Naive B cell (primary cell): ENCODE data around the gene OXSM. TPM values are rescaled to one million over a fixed set of nuclear protein-coding genes. Genes with fewer than 3 reads are reported as not detected.

Source experiments
- ATAC-seq, 2 donors: fragments of 150-1000 bp; cut with Tn5 transposase; 2 replicates each; pipeline ENCODE4 v1.10.0; 2021; ENCODE audit warnings: low read depth in 2 of 2, mild to moderate bottlenecking in 2 of 2, moderate library complexity in 2 of 2
- DNase-seq: peaks from one replicate; pipeline ENCODE4 v3.0.0; 2022
- H3K27ac Mint-ChIP-seq, 6 donors: one replicate each; pipeline ENCODE4 v1.8.0; 2020 to 2022; ENCODE audit warnings: mild to moderate bottlenecking in 6 of 6, mixed read lengths in 6 of 6, moderate library complexity in 5 of 6, inconsistent platforms in 2 of 6
- H3K27me3 Mint-ChIP-seq, 3 donors: one replicate each; pipeline ENCODE4 v1.8.0; 2021 to 2022; ENCODE audit warnings: mixed read lengths in 3 of 3, mild to moderate bottlenecking in 1 of 3
- H3K36me3 Mint-ChIP-seq, 2 donors: one replicate each; pipeline ENCODE4 v1.8.0; 2020 to 2022; ENCODE audit warnings: mixed read lengths in 2 of 2, inconsistent platforms in 1 of 2, mild to moderate bottlenecking in 1 of 2
- H3K4me1 Mint-ChIP-seq, 3 donors: one replicate each; pipeline ENCODE4 v1.8.0; 2020 to 2022; ENCODE audit warnings: mixed read lengths in 3 of 3, inconsistent platforms in 1 of 3, mild to moderate bottlenecking in 1 of 3, moderate library complexity in 1 of 3
- H3K4me3 Mint-ChIP-seq, 8 donors: one replicate each; pipeline ENCODE4 v1.8.0; 2020 to 2022; ENCODE audit warnings: mild to moderate bottlenecking in 8 of 8, mixed read lengths in 8 of 8, moderate library complexity in 8 of 8, inconsistent platforms in 2 of 8
- H3K9me3 Mint-ChIP-seq, 7 donors: one replicate each; pipeline ENCODE4 v1.8.0; 2020 to 2022; ENCODE audit warnings: mixed read lengths in 7 of 7, mild to moderate bottlenecking in 5 of 7, inconsistent platforms in 2 of 7, moderate library complexity in 1 of 7
- polyA plus RNA-seq, 6 donors: library from polyadenylated mRNA; unstranded; fragments of 300-500 nt; fragmentation: Illumina TruSeq; gene quantifications; one replicate each; pipeline ENCODE4 v1.2.3, GENCODE V29; 2021; ENCODE audit warnings: low read depth in 6 of 6

The OXSM gene
- polyA plus RNA-seq, 6 donors from 2014 or later: 14.5 to 27.5 (median 19.2) TPM

DNA sequence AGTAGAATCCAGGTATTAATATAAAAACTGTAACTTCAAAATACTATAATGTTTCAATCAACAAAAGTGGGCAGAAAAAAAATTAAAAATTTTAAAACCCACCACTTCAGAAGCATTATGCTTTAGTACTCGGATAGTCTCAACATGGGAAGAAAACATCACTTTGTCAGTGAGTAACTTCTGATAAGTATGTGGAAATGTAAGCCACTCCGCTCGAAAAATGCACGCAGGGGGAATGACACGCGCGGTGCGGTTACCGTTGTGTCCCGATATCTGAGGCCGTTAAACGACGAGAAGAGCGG is 7.3 kb upstream of the OXSM start:
- Mint-ChIP-seq H3K9me3 (no peaks in the 10 kb centered on the region), H3K27me3 (no peaks in the 10 kb centered on the region), H3K27ac (peak overlapping the region; percentile 97 to 99 (median 98)), H3K4me1 (peaks cover 20 to 40% (median 32%) of the 10 kb centered on the region in 3 donors), H3K4me3 (peak overlapping the region; percentile 77 to 95 (median 86)), H3K36me3 (peaks cover 8 to 13% of the 10 kb centered on the region in 2 donors)
- ATAC-seq: no peak
- no peak for DNase-seq

DNA sequence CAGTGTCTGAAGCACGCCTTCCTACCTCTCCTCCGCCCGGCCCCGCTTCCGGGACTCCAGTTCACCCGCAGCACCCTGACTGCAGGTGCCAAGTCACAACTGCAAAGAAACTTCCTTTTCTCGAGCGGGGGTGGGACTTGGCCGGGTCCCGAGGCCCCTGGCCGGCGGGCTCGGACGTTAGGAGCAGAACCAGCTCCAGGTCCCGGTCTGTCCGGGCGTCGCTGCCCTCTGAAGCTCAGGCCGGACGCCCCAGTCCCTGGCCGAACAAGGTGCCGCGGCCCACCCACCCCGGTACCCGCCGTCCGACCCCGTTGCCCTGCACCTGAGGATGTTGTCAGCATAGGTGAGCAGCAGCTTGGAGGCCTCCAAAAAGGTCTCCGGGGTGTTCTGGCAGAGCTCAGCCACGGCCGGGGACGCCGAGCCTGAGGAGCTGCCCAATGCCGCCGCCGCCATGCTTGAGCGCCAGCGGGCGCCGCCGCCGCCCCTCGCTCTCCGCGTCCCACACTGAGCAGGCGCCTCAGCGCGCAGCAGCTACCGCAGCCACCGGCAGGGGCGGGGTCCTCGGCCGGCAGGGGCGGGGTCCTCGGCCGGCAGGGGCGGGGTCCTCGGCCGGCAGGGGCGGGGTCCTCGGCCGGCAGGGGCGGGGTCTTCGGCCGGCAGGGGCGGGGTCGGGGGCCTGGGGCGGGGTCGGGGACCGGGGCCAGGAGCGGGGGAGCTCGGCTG is 6.8 kb upstream of the OXSM start, which contains the start of gene NGLY1:
Gene NGLY1, minus strand, starts transcription at position 506 of the 723 bp plus-strand sequence. Its CDS starts 53 bp downstream, at position 453.
- peak within 1 kb of the TSS; percentile 77 to 95 (median 86) for H3K4me3 Mint-ChIP-seq
- peak; percentile 86 for DNase-seq
- peaks cover 24 to 40% (median 31%) of the 10 kb centered on the region in 3 donors for H3K4me1 Mint-ChIP-seq
- peaks cover 3 to 8% of the 10 kb centered on the region in 2 donors for H3K36me3 Mint-ChIP-seq
- ATAC-seq: peak; percentile 75 to 77
- peak within 1 kb of the TSS; percentile 97 to 99 (median 98) for H3K27ac Mint-ChIP-seq
- H3K27me3 Mint-ChIP-seq: no peaks in the 10 kb centered on the region
- H3K9me3 Mint-ChIP-seq: no peaks in the 10 kb centered on the region

DNA sequence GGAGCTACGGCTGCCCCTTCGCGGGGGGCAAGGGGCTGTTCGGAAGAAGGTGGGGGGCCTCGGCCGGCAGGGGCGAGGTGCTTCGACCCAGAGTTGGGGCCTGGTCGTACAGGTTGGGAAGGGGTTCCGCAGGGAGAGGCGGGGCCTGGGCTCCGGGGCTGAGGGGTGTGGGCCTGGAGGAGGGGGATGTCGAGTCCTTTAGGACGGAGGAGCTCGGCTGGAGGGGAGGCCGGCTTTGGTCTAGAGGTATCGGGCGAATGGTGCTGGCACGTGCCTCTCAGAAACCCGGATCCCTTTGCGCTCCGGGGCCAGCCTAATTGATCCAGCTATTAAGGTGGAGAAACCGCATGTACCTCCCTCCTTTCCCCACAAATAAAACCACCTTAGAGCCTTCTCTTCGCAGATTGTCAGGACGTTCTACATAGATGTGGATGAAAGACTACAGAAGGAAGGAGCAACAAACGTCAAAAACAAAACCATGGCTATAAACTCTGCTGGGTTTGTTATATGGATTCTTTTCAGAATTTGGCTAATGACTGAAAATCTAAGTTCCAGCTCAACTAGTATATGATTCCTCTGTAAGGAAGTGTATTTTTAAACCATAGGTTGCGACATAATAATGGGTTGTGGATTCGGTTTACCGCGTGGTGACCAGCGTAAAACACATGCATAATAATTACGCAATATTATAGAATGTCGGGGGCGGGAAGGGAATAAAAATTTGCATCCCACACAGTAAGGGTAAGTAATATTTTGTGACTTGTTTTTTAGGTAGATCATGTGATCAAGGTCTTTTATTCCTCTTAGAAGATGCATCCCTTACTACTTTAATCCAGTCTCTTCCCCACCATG is 6.0 kb upstream of the OXSM start:
- DNase-seq (peak; percentile 33), ATAC-seq (peak; percentile 11 to 13)
- Mint-ChIP-seq H3K4me3 (peak overlapping the region; percentile 77 to 95 (median 86)), H3K9me3 (no peaks in the 10 kb centered on the region), H3K27me3 (no peaks in the 10 kb centered on the region), H3K4me1 (peaks cover 26 to 37% (median 37%) of the 10 kb centered on the region in 3 donors), H3K36me3 (peaks cover 0 to 7% of the 10 kb centered on the region in 2 donors), H3K27ac (peak overlapping the region; percentile 91 to 98 (median 95))

DNA sequence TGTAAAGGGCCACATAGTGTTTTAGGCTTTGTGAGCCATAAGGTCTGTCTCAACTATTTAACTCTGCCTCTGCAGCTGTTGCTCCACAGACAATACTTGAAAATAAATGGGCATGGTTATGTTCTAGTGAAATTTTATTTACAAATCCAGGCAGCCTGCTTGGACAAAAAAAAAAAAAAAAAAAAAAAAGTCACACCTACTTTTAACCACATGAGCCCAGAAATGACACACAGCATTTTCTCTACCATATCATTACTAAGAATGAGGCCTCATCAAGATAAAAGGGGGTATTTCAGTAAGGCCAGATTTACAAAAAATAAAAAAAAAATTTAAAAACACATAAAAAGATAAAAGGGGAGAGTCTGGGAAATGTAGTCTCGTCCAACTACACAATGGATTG is 4.9 kb upstream of the OXSM start:
- DNase-seq (no peak), ATAC-seq (no peak)
- Mint-ChIP-seq H3K9me3 (no peaks in the 10 kb centered on the region), H3K36me3 (peaks cover 0 to 7% of the 10 kb centered on the region in 2 donors), H3K4me1 (peaks cover 26 to 39% (median 38%) of the 10 kb centered on the region in 3 donors), H3K27me3 (no peaks in the 10 kb centered on the region), H3K4me3 (peak overlapping the region in 2 of 8 donors; percentile 77 to 85), H3K27ac (peak overlapping the region in 1 of 6 donors; percentile 97)

DNA sequence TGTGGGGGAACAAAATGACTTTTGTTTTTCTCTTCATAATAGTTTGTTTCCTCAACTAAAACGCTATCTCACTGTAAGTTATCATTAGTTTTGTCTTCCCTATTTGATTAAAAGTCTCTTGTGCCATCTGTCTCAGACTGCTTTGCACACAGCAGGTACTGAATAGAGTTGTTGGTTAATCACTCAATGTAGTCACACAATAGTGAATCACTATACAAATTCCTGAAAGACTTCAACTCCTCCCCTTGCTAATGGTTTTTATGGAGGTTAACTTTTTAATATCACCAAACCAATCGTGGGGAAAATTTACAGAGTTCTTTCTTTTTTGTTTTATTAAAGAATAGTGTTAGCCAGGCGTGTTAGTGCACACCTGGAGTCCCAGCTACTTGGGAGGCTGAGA is 4.1 kb upstream of the OXSM start:
- H3K27ac Mint-ChIP-seq: no peak overlapping the region

DNA sequence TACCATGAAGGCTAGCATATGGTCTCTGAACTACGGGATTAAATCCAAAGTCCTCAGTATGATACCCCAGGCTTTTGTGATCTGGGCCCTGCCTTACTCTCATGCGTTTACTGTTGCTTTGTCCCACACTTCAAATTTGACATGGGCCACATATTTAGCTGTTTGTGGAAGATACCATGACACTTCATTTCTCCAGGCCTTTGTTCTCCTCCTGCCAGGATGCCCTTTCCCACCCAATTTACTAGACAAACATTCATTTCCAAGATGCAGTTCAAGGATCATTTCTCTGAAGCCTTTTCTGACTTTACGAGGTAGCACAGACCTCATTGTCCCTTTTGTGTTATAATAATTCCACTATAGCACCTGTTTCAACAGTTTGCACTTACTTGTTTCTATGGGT is 2.2 kb upstream of the OXSM start:
- no peaks in the 10 kb centered on the region for H3K36me3 Mint-ChIP-seq
- peak overlapping the region in 2 of 8 donors; percentile 10 to 90 for H3K4me3 Mint-ChIP-seq
- peaks cover 0 to 3% (median 0%) of the 10 kb centered on the region in 7 donors for H3K9me3 Mint-ChIP-seq
- H3K27me3 Mint-ChIP-seq: no peaks in the 10 kb centered on the region
- peak overlapping the region in 4 of 6 donors; percentile 3 to 99 (median 48) for H3K27ac Mint-ChIP-seq
- peaks cover 15 to 37% (median 29%) of the 10 kb centered on the region in 3 donors for H3K4me1 Mint-ChIP-seq
- ATAC-seq (no peak), DNase-seq (no peak)

More for the DNA sequence above, 4.1 kb upstream of the OXSM start:
- H3K9me3 Mint-ChIP-seq: peaks cover 0 to 3% (median 0%) of the 10 kb centered on the region in 7 donors
- peak overlapping the region in 1 of 8 donors; percentile 32 for H3K4me3 Mint-ChIP-seq
- H3K36me3 Mint-ChIP-seq: peaks cover 0 to 7% of the 10 kb centered on the region in 2 donors
- H3K4me1 Mint-ChIP-seq: peaks cover 23 to 39% (median 38%) of the 10 kb centered on the region in 3 donors
- ATAC-seq (no peak), DNase-seq (no peak)
- no peaks in the 10 kb centered on the region for H3K27me3 Mint-ChIP-seq

DNA sequence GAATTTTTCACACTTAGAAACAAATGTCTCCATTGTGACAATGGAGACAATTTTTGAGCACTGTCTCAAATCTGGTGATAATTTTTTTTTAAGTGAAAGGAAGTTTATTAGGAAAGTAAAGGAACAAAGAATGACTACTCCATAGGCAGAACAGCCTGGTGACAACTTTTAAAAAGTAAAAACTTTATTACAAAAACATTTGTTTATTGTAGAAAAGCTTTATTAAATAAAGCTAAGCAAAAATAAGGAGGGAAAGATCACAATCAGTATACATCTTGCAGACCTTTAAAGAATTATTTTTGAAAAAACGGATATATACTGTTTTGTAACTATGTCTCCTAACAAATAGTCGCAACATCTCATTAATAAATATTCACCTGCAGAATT is 688 bp upstream of the OXSM start:
- H3K27me3 Mint-ChIP-seq: no peaks in the 10 kb centered on the region
- peaks cover 0 to 2% of the 10 kb centered on the region in 2 donors for H3K36me3 Mint-ChIP-seq
- ATAC-seq: no peak
- H3K9me3 Mint-ChIP-seq: peaks cover 0 to 3% (median 0%) of the 10 kb centered on the region in 7 donors
- peak overlapping the region; percentile 84 to 98 (median 96) for H3K4me3 Mint-ChIP-seq
- H3K4me1 Mint-ChIP-seq: peaks cover 12 to 36% (median 26%) of the 10 kb centered on the region in 3 donors
- H3K27ac Mint-ChIP-seq: peak overlapping the region; percentile 97 to 100 (median 99)
- DNase-seq: no peak

DNA sequence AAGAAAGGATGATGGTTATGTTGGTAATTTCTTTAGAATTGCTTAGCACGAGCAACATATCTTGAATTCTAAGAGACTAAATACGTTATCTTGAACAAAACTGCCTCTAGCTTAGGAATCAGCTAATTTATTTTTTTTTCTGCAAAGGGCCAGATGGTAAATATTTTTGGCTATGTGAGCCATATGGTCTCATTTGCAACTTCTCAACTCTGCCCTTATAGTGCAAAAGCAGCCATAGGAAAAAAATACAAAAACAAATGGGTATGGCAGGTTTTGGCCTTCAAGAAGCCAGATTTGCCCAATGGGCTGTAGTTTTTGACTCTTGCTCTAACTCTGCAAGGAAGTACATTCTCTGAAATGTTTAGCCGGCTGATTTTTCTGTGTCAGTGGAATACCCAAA is 11.9 kb downstream of the OXSM start:
- Mint-ChIP-seq H3K27me3 (no peaks in the 10 kb centered on the region), H3K4me3 (no peak overlapping the region), H3K36me3 (no peaks in the 10 kb centered on the region), H3K9me3 (no peaks in the 10 kb centered on the region), H3K4me1 (no peaks in the 10 kb centered on the region), H3K27ac (no peak overlapping the region)
- ATAC-seq: no peak
- no peak for DNase-seq

DNA sequence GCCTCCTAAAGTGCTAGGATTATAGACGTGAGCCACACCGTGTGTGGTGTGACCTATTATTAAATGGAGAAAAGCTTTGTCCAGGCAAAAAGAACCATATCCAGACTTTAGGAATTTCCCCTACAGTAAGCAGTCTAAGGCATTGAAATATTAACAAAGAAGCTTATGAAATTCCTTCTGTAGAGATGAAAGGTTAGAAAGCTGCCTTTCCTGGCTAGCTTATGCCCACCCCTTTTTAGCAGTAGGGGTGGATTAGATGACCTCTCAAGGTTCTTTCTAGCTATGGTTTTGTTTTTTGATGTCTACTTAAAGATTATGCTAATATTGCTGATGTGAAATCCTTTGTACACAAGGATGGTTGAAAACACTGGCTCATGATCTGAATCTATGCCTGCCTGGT is 13.9 kb downstream of the OXSM start:
- ATAC-seq (no peak), DNase-seq (no peak)
- H3K4me1 Mint-ChIP-seq: no peaks in the 10 kb centered on the region
- no peak overlapping the region for H3K4me3 Mint-ChIP-seq
- no peak overlapping the region for H3K27ac Mint-ChIP-seq
- no peaks in the 10 kb centered on the region for H3K36me3 Mint-ChIP-seq
- no peaks in the 10 kb centered on the region for H3K27me3 Mint-ChIP-seq
- no peaks in the 10 kb centered on the region for H3K9me3 Mint-ChIP-seq

DNA sequence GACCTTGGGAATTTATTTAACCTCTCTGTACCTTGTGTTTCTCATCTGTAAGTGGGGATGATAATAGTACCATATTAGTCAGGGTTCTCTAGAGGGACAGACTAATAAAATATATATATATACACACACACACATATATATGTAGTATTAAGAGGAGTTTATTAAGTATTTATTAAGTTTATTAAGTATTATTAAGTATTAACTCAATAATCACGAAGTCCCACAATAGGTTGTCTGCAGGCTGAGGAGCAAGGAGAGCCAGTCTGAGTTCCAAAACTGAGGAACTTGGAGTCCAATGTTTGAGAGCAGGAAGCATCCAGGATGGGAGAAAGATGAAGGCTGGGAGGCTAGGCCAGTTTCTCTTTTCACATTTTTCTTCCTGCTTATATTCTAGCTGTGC is 14.8 kb downstream of the OXSM start:
- no peak overlapping the region for H3K4me3 Mint-ChIP-seq
- no peak for ATAC-seq
- no peak for DNase-seq
- peaks cover 0 to 1% (median 0%) of the 10 kb centered on the region in 7 donors for H3K9me3 Mint-ChIP-seq
- H3K36me3 Mint-ChIP-seq: no peaks in the 10 kb centered on the region
- H3K27me3 Mint-ChIP-seq: no peaks in the 10 kb centered on the region
- H3K4me1 Mint-ChIP-seq: no peaks in the 10 kb centered on the region
- no peak overlapping the region for H3K27ac Mint-ChIP-seq

DNA sequence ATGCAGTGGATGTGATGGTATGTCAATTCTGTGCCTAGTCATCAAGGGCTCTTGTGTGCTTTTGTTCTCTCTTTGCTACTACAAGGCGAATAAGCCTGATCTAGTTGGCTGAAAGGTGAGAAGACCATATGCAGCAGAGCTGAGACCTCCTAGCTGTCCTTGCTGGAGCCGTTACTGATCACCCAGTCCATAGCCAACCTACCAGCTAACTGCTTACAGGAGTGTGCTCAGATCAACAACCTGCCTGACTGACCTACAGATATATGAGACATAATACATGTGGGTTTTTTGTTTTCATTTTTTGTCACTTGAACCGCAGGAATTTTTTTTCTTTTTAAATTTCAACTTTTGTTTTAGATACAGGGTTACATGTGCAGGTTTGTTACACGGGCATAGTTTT is 22.8 kb downstream of the OXSM start:
- Mint-ChIP-seq H3K36me3 (no peaks in the 10 kb centered on the region), H3K9me3 (peaks cover 0 to 3% (median 0%) of the 10 kb centered on the region in 7 donors), H3K27ac (no peak overlapping the region), H3K4me1 (no peaks in the 10 kb centered on the region), H3K4me3 (no peak overlapping the region), H3K27me3 (no peaks in the 10 kb centered on the region)
- DNase-seq (no peak), ATAC-seq (no peak)

DNA sequence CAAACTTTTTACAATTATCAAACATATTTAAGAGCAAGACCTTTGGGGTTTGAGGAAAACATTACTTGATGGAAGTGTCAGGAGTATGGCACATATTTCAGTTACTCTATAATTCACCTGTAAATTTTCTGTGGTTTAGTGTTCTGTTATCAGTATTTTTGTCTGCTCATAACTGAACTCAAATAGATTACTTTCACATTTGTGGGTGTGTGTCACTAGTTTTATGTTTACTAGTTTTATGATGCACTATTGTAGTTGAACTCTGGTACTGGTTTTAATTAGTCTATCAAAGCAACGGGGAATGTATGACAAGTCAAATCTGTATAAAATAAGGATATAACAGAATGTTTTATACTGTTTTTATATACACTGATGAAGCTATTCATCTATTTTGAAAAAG is 27.2 kb downstream of the OXSM start:
- ATAC-seq (no peak), DNase-seq (no peak)
- no peaks in the 10 kb centered on the region for H3K27me3 Mint-ChIP-seq
- H3K4me1 Mint-ChIP-seq: no peaks in the 10 kb centered on the region
- H3K9me3 Mint-ChIP-seq: peaks cover 0 to 2% (median 0%) of the 10 kb centered on the region in 7 donors
- H3K27ac Mint-ChIP-seq: no peak overlapping the region
- H3K4me3 Mint-ChIP-seq: no peak overlapping the region
- no peaks in the 10 kb centered on the region for H3K36me3 Mint-ChIP-seq

DNA sequence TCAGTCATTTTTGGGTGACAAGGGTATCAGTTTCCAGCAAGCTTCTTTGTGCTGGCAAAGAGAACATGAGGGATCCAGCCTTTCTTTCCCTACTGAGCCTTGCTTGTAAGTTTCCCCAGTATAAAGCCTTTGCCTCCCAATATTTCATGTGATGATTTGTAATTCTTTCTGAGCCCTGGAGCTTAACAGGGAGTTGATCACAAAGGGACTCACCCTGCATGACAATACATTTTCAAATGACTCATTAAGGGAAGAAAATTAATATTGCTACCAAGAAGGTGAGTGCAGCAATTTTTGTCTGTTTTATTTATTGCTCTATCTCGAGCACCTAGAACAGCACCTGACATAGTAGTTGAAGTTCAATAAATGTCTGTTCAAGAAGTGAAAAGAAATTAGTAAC is 27.7 kb downstream of the OXSM start:
- Mint-ChIP-seq H3K36me3 (no peaks in the 10 kb centered on the region), H3K27me3 (no peaks in the 10 kb centered on the region), H3K4me1 (no peaks in the 10 kb centered on the region), H3K27ac (no peak overlapping the region), H3K4me3 (no peak overlapping the region), H3K9me3 (peaks cover 0 to 2% (median 0%) of the 10 kb centered on the region in 7 donors)
- no peak for ATAC-seq
- DNase-seq: no peak
